HFF-Myc (cell line): ENCODE data around the gene NAE1.

ENCODE experiments used
- DNase-seq: peaks from one replicate; pipeline ENCODE4 v3.0.0-alpha.2; 2011; ENCODE audit warnings: low read depth; ENCODE audit errors: extremely low read depth
- H3K4me3 ChIP-seq: replicated peaks from 2 replicates; pipeline ENCODE4 v1.5.1; 2011; ENCODE audit warnings: low read depth, mild to moderate bottlenecking, control low read depth, low read length
- CTCF ChIP-seq: IDR thresholded peaks from 2 replicates; pipeline ENCODE4 v1.5.1; 2012; ENCODE audit warnings: mild to moderate bottlenecking, low read depth, low read length, control low read depth; ENCODE audit errors: missing control alignments

NAE1 gene

DNA sequence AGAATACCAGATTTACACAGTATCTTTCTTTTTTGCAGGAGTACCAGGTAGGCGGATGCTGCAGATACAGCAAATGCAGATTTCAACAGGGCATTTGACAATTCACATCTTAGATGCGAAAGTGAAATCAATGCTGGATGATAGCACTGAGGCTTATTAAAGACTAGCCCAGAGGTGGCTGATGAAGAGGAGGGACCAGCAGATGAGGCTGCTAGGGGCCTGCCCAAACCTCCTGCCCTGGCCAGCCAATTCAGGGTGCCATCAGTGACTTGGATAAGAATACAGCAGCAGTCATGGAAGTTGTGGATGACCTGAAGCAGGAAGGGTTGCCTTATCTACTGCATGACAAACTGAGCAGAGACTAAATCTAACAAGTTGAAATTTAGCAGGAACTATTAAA, 77.8 kb downstream of the NAE1 start:
- no peak for DNase-seq
- TF ChIP-seq CTCF = no peak
- H3K4me3 ChIP-seq = no peak overlapping the region
